Epithelial cell of esophagus (primary cell): Measurements from ENCODE around the gene MRTFA.

Experiments
- DNase-seq: peaks from one replicate; pipeline ENCODE4 v3.0.0; 2010; ENCODE audit warnings: low read depth
- H3K4me3 ChIP-seq: 2 replicates; pipeline ENCODE4 v1.5.1; 2011; ENCODE audit warnings: mild to moderate bottlenecking, low read length, control low read depth
- TF ChIP-seq, protein P1 (sequence below): IDR thresholded peaks from 2 replicates; pipeline ENCODE4 v1.5.1; 2011; ENCODE audit warnings: low read depth, mild to moderate bottlenecking, low read length, control low read depth, inconsistent platforms; ENCODE audit not compliant: insufficient read depth; ENCODE audit errors: missing control alignments

The MRTFA gene

DNA sequence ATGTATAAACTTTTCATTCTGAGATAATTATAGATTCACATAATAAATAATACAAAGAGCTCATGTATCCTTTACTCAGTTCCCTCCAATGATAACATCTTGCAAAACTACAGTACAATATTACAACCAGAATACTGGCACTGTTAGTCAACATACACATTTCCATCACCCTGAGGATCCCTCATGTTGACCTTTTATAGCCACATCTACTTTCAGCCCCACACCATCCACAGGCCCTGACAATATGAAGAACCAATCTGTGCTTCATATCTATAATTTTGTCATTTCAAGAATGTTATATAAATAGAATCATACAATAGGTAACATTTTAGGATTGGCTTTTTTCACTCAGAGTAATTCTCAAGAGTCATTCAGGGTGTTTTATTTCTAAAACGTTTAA, 115.5 kb downstream of the MRTFA start:
- H3K4me3 ChIP-seq, result no peak overlapping the region
- TF ChIP-seq, protein P1, sequence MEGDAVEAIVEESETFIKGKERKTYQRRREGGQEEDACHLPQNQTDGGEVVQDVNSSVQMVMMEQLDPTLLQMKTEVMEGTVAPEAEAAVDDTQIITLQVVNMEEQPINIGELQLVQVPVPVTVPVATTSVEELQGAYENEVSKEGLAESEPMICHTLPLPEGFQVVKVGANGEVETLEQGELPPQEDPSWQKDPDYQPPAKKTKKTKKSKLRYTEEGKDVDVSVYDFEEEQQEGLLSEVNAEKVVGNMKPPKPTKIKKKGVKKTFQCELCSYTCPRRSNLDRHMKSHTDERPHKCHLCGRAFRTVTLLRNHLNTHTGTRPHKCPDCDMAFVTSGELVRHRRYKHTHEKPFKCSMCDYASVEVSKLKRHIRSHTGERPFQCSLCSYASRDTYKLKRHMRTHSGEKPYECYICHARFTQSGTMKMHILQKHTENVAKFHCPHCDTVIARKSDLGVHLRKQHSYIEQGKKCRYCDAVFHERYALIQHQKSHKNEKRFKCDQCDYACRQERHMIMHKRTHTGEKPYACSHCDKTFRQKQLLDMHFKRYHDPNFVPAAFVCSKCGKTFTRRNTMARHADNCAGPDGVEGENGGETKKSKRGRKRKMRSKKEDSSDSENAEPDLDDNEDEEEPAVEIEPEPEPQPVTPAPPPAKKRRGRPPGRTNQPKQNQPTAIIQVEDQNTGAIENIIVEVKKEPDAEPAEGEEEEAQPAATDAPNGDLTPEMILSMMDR, result no peak
- DNase-seq, result no peak

- H3K4me3 ChIP-seq, result no peak overlapping the region
- DNase-seq, result no peak
Measured at GRCh38 chr22:40520562-40520961, 116.0 kb downstream of the MRTFA start.

DNA sequence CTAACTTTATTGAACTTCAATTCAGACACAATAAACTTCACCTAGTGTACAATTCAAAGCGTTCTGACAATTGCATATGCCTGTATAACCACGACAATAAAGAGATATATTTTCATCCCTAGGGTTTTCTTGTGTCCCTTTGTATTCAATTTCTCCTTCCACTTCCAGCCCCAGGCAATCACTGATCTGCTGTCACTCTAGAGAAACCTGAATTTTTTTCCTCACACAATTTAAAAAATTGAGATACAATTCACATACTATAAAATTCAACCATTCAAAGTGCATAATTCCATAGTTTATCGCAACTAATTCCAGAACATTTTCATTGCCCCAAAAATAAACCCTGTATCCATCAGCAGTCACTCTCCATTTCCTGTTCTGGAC, 116.6 kb downstream of the MRTFA start:
- no peak for DNase-seq
- no peak overlapping the region for H3K4me3 ChIP-seq
- TF ChIP-seq, protein P1, result no peak

More at GRCh38 chr22:40520562-40520961, 116.0 kb downstream of the MRTFA start:
- TF ChIP-seq, protein P1, result no peak

DNA sequence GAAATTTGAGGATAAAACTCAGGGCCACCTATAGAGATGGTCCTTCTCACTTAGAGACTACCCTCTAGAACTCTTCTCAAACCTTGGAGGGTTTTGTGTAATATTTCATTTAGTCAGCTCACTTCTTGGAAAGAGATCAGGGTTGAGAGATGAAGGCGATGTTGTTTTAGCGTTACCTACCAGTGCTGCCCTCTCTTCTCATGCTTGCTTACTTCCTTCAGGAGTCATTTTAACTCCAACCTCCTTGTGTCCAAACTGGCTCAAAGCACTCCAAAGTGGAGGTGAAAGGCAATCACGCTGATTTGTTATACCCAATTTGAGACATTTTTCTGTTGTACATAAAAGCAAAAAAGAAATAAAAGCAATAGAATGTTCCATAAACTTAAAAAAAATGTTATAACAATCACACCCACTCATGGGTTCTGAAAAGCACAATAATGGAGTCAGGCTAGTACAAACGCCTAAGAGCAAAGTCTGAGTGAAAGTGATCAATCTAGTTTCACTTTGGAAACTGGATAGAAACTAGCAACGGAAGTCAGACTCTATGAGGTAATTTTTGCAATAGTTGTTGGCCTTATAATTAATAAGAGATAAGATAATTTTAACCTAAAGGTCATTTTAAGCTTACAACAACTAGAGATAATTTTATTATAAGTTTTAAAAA, 117.1 kb downstream of the MRTFA start:
- TF ChIP-seq, protein P1, result no peak
- DNase-seq, result peak; percentile 22
- no peak overlapping the region for H3K4me3 ChIP-seq

GRCh38 chr22:40518840-40519239, 117.7 kb downstream of the MRTFA start:
- no peak overlapping the region for H3K4me3 ChIP-seq
- TF ChIP-seq, protein P1, result no peak

GRCh38 chr22:40517631-40518030, 118.9 kb downstream of the MRTFA start:
- no peak overlapping the region for H3K4me3 ChIP-seq
- no peak for DNase-seq
- TF ChIP-seq, protein P1, result no peak

More at GRCh38 chr22:40518840-40519239, 117.7 kb downstream of the MRTFA start:
- no peak for DNase-seq

DNA sequence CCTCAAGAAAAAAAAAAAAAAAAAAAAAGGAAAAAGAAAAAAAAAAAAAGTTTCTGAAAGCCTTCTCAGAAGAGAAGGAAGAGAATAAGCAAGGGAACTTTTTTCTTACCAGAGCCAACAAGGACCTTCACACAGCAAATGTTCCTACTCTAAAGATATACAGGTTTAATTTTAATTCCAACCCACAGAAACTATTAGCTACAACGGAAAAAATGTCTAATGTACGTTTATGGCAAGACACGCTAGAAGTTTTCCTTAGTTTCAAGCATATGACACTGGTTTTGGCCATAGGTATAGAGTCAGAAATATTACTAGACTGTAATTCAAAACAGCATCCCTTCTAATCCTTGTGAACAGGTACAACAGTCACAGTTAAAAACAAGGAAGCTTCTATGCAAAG, 120.1 kb downstream of the MRTFA start:
- no peak overlapping the region for H3K4me3 ChIP-seq
- TF ChIP-seq, protein P1, result no peak
- DNase-seq, result no peak
